ENCODE data around the gene FOXP1.
"Not testable (repeated sequence)": the region's sequence is repeated elsewhere in the genome, so short reads cannot be mapped to it uniquely, and the experiment has no call there.

FOXP1 gene

GRCh38 chr3:71451060-71451459, 132.5 kb downstream of the FOXP1 start:
- DNase-seq (ENCODE audit: low read depth in 2 of 2): no peak

- DNase-seq (ENCODE audit: low read depth in 2 of 2): no peak
Measured at GRCh38 chr3:71450162-71450561, 133.4 kb downstream of the FOXP1 start.

DNA sequence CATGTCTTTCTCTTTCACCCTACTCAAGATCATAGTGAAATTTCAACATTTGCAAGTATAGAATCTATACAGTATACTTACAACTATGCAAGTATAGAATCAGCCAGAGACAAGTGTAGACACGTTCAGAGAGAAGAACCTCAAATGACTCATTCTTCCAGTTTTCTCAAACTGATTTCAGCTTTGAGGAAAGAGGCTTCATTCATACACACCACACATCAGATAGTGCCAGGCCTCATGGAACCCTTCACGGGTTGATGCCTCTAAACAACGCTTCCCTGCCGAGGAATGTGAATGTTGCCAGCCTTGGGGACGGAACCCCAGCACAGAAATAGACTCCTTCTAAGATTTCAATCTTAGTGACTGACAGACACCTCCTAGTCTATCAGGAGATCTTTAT, 135.7 kb downstream of the FOXP1 start:
- no peak for DNase-seq (ENCODE audit: low read depth in 2 of 2)

- DNase-seq (ENCODE audit: low read depth in 2 of 2): no peak
Measured at GRCh38 chr3:71447197-71447596, 136.3 kb downstream of the FOXP1 start.

- DNase-seq (ENCODE audit: low read depth in 2 of 2): no peak
Measured at GRCh38 chr3:71446734-71447133, 136.8 kb downstream of the FOXP1 start.

GRCh38 chr3:71446260-71446659, 137.3 kb downstream of the FOXP1 start:
- no peak for DNase-seq (ENCODE audit: low read depth in 2 of 2)

DNA sequence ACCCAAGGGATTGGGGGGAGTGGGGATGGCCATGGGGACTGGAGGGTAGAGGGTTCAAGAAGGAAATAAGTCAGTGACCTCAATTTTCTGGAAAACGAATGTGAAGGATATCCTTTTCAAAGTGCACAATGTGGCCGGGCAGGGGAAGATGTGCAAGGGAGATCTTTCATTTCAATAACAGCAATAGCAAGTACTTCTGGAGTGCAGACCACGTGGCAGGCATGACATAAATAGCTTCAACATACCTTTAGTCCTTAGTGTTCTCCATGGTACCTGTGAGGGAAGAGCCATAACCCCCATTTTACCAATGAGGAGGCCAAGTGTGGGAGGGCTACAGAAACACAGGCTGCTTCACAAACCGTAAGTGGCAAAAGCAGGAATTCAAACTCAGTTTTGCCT, 138.7 kb downstream of the FOXP1 start:
- DNase-seq (ENCODE audit: low read depth in 2 of 2): no peak

DNA sequence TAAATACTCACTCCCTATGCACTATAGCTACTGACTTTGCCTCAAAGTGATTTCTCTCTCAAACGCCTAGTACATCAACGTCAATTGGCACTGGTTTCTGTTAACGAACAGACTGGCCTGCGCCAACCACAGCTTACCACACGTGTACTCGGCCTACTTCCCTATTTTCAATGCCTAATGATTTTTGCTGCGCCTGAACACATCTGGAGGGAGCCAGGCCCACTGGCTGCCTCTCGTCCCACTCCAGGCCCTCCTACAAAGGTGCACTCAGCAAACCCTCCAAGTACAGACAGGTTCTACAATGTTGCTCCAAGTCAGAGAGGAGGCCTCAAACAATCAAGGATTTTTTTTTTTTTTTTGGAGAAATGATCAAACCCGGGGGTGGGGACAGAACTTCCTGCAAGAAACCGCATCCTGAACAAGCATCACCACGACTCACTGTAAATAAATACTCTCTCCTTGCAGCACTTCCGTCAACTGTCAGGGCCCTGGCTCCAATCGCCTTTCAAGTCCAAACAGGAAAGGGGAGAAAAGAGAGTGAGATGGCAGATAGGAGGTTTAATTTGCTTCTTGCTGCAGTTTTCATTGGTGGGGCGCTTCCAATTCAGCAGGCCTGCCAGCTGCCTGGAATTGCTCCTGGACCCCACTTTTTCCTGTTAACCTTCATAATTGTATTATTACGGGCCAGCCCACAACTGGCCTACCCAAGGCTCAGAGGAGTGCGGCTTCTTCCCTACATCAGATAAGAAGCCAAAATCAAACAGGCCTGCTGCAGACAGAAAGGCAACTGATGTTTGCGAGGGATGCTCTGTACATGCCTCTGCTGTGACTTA, 139.3 kb downstream of the FOXP1 start:
- peak in 1 of 2 donors; percentile 42 for DNase-seq (ENCODE audit: low read depth in 2 of 2)

DNA sequence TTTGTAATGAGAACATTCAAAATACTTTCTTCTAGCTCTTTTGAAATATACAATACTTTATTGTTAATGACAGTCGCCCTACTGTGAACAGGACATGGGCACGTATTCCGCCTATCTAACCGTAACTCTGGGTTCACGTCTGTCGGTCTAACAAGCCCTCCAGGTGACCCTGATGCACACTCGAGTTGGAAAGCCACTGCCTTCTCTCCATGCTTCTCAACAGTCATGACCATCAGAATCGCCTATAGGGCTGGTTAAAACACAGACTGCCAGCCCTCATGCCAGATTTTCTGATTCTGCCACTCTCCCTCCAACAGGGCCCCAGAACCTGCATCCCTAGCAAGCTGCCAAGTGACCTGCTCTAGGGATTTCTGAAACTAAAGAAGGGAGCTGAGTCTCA, 140.2 kb downstream of the FOXP1 start:
- no peak for DNase-seq (ENCODE audit: low read depth in 2 of 2)

- no peak for DNase-seq (ENCODE audit: low read depth in 2 of 2)
Measured at GRCh38 chr3:71442652-71443042, 140.9 kb downstream of the FOXP1 start.

DNA sequence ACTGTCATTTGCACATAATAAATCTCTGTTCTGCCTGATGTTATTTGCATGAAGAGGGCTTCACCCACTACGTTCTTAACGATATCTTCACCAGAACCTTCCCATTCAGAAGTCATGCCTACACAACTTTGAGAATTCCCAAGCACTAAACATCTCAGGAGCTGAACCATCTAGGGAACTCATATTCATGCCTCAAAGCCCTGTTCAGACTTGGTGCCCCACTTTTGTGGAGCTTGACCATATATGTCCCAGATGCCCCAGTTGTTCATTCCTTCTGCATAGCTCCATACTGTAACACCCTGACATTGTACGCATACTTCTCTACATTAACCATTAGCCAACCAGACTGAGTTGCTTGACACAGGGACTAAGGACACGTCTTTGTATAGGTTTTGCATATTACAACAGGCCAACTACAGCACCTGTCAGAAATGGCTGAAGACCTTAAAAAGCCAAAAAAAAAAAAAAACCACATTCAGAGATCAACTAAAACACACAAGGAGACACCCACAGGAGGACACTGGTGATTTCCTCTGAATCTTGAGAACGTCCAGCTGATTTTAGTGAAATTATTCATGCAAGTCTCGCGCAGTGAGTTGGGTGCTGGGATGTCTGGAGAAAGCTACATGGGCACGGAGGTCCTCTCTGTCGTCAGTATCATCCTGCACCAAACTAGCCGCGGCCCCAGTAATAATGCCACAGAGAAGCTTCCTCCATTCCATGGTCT, 141.4 kb downstream of the FOXP1 start:
- DNase-seq (ENCODE audit: low read depth in 2 of 2): no peak

DNA sequence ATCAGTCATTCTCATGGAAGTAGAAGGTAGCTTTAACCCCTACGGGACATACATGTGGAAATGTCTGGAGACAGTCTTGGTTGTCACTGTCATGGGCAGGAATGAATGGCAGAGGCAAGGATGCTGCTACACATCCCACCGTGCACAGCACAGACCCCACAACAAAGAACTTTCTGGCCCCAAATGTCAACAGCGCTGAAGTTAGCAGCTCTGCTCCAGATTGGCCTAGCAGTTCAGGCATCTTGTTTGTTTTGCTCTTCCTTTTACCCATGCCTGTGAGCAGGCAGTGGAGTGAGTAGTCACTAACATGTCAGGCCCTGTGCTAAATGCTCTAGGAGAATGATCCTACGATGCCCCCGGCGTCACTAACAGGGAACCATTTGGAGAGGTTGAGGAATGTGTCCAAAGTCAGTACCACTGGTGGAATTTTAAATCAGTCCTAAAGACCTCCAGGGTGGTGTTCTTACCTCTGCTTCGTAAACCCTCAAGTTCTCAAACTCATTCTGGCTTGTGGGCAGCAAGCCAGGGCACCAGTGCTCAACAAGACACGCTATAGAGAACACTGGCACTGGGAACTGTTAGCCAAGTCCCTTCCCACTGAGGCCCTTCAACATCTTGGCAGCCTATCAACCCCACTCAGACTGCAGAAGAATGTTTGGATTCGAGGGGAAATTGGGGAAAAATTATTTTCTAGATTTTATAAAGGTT, 142.2 kb downstream of the FOXP1 start:
- no peak for DNase-seq (ENCODE audit: low read depth in 2 of 2)

GRCh38 chr3:71438904-71439303, 144.6 kb downstream of the FOXP1 start:
- no peak for DNase-seq (ENCODE audit: low read depth in 2 of 2)

GRCh38 chr3:71438071-71438685, 145.3 kb downstream of the FOXP1 start:
- no peak for DNase-seq (ENCODE audit: low read depth in 2 of 2)

- no peak for DNase-seq (ENCODE audit: low read depth in 2 of 2)
Measured at GRCh38 chr3:71436337-71436736, 147.2 kb downstream of the FOXP1 start.

DNA sequence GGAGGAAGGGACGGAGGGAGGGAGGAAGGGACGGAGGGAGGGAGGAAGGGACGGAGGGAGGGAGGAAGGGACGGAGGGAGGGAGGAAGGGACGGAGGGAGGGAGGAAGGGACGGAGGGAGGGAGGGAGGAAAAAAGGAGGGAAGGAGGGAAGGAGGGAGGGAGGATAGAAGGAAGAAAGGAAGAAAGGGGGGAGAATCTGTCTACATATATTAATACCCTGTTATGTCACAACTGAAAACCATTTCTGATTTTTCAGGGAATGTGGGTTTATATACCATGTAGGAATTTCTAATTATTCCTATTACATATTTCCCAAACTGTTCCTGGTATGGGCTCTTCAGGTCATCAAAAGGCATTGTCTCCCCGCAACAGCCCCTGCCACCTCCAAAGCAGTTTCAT, 147.7 kb downstream of the FOXP1 start:
- not testable (repeated sequence) for DNase-seq (ENCODE audit: low read depth in 2 of 2)

DNA sequence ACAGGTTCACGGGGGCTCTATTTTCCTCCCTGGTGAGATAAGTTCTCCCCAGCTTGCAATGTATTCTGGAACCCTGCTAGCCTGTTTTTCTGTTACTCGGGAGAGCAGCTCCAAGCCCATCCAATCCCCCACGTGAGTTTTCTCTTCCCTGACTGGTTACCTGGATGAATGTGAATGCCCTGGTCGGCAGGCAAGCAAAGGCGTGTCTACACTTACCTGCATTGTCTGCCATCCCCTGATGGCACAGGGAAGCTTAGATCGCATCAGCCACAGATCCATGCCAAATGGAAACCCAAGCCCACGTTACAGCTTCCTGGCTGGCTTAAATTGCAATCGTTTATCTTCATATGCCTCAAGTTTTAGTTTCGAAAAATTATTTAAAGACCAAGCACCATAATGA, 149.9 kb downstream of the FOXP1 start:
- no peak for DNase-seq (ENCODE audit: low read depth in 2 of 2)

GRCh38 chr3:71432044-71432975, 151.2 kb downstream of the FOXP1 start:
- DNase-seq (ENCODE audit: low read depth in 2 of 2): no peak

- no peak for DNase-seq (ENCODE audit: low read depth in 2 of 2)
Measured at GRCh38 chr3:71430941-71431552, 152.5 kb downstream of the FOXP1 start.

DNA sequence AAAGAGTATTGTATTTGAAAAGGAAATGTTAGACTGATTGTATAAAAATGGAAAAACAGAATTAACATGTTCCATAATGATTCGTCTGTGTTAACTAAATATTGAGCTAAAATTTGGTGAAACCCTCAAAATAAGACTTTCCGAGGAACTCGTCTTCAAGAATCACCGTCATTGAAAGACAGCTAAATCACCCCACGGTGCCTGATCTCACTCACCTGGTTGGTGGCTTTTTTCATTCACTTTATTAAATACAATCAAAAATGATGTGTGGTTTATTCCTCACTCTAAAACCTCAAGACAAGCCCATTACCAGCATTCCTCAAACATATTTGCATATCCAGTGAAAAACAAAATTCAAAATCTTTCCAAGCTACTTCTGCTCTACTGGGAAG, 153.9 kb downstream of the FOXP1 start:
- no peak for DNase-seq (ENCODE audit: low read depth in 2 of 2)

Data from stimulated activated CD4-positive, alpha-beta T cell treated with anti-CD3 and anti-CD28 coated beads, Interleukin-4, amount 100 ng/mL, for 48 hours (primary cell).